HepG2 (cell line): ENCODE measurements around the gene IMPDH2. TPM values are rescaled to one million over a fixed set of nuclear protein-coding genes. Genes with fewer than 3 reads are reported as not detected.

Experiments used
- KLF11 ChIP-seq: IDR thresholded peaks from 2 replicates; pipeline ENCODE4 v1.6.1; 2016; ENCODE audit warnings: missing compliant biosample characterization
- MIXL1 ChIP-seq: IDR thresholded peaks from 2 replicates; pipeline ENCODE4 v1.6.1; 2016
- POLR2AphosphoS2 ChIP-seq: IDR thresholded peaks from 2 replicates; pipeline ENCODE4 v1.6.1; 2011; ENCODE audit warnings: low read depth, low read length, improper control_type of control experiment
- SNAPC2 ChIP-seq: sonication (generic); formaldehyde crosslinking; IDR thresholded peaks from 2 replicates; pipeline ENCODE4 v1.8.1; 2022; ENCODE audit warnings: mild to moderate bottlenecking, missing genetic modification reagents
- SNAPC4 ChIP-seq: sonication (generic); formaldehyde crosslinking; IDR thresholded peaks from 2 replicates; pipeline ENCODE4 v1.4.0; 2020; ENCODE audit warnings: mild to moderate bottlenecking, missing genetic modification reagents
- STAT6 ChIP-seq: sonication (generic); formaldehyde crosslinking; IDR thresholded peaks from 2 replicates; pipeline ENCODE4 v1.4.0; 2020; ENCODE audit warnings: missing genetic modification reagents, mild to moderate bottlenecking, borderline replicate concordance
- THYN1 ChIP-seq: sonication (generic); formaldehyde crosslinking; IDR thresholded peaks from 2 replicates; pipeline ENCODE4 v1.8.1; 2023; ENCODE audit warnings: low read depth, mild to moderate bottlenecking, moderate library complexity, missing genetic modification reagents, borderline replicate concordance
- ZNF10 ChIP-seq: sonication (generic); formaldehyde crosslinking; IDR thresholded peaks from 2 replicates; pipeline ENCODE4 v1.4.0; 2020; ENCODE audit warnings: mild to moderate bottlenecking, low read depth, missing genetic modification reagents, borderline replicate concordance
- ZNF468 ChIP-seq: sonication (generic); formaldehyde crosslinking; IDR thresholded peaks from 2 replicates; pipeline ENCODE4 v1.8.0; 2022; ENCODE audit warnings: mild to moderate bottlenecking, moderate library complexity, missing genetic modification reagents
- polyA plus RNA-seq, 8 experiments: library from polyadenylated mRNA; depleted of rRNA in 3 of 8; stranded (reverse) in 7 of 8; unstranded in 1 of 8; fragments of >200 nt; fragmentation: Illumina TruSeq in 4 of 8; extraction: Trizol in 4 of 8; gene quantifications; 2 replicates each; pipeline versions ENCODE4 v1.2.1 to v1.2.3, GENCODE V29; 2011 to 2016; ENCODE audit warnings: low read depth in 4 of 8, missing spikeins in 1 of 8, mixed read lengths in 1 of 8; ENCODE audit not compliant: insufficient read depth in 1 of 8
- total RNA-seq, 5 experiments: library from RNA; depleted of rRNA; stranded (reverse); fragments of >200 nt; fragmentation: Illumina TruSeq; extraction: Trizol; gene quantifications; 2 replicates each; pipeline ENCODE4 v1.2.3, GENCODE V29; 2016; ENCODE audit warnings: low read depth in 1 of 5
- TF ChIP-seq, protein P1 (sequence below): sonication (generic); formaldehyde crosslinking; IDR thresholded peaks from 2 replicates; pipeline ENCODE4 v1.9.0; 2022; ENCODE audit warnings: missing genetic modification reagents, mild to moderate bottlenecking, borderline replicate concordance
- TF ChIP-seq, protein P2 (sequence below): sonication (generic); formaldehyde crosslinking; IDR thresholded peaks from 2 replicates; pipeline ENCODE4 v1.5.1; 2020; ENCODE audit warnings: missing genetic modification reagents, mild to moderate bottlenecking, borderline replicate concordance
- TF ChIP-seq, protein P3 (sequence below): sonication (generic); formaldehyde crosslinking; IDR thresholded peaks from 2 replicates; pipeline ENCODE4 v1.4.0; 2020; ENCODE audit warnings: mild to moderate bottlenecking, missing genetic modification reagents
- TF ChIP-seq, protein P4 (sequence below): sonication (generic); formaldehyde crosslinking; IDR thresholded peaks from 2 replicates; pipeline ENCODE4 v1.4.0; 2020; ENCODE audit warnings: missing genetic modification reagents

The IMPDH2 gene
- total and polyA plus RNA-seq, 2 of the 13 experiments (the other 11 are each of a cell fraction or from before 2014, with no cell fraction given), result 248 to 260 TPM

DNA sequence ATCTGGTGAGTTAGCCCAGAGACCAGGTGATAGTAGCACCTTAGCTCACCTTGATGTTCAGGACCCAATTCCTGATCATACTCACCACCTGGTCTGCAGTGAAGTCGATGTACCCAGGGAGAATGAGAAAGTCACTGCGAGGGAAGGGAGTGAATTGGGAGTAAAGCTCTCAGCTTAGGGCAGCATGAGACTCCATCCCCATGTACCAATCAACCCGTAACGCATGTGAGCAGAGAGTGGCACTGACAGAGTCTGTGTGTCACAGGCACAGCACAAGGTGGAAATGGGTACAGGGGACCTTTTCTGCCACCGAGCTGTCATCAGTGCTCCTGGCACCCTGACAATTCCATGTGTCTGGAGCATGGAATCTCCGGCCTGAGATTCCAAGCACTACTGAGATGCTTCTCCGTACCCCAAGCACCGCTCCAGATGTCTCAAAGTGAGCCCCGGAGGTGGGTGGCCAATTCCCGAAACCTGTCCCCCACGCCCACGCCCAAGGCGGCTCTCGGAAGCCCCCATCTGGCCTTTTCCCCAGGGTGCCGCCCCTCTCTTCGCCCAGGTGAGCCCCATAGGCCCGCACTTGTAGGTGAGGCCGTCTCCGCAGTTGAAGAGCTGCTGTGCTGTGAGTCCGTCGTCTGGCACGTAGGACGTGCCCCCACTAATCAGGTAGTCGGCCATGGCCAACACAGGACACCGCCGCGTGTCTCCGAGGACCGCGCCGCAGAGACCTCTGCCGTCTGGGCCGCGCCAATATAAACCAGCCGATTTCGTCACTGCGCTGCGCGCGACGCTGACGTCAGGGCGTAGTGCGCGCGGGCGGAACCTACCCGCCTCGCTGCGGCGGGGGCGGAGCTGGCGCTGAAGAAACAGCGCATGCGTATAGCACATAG lies at the start of gene IMPDH2 (continued):
- TF ChIP-seq, protein P1, sequence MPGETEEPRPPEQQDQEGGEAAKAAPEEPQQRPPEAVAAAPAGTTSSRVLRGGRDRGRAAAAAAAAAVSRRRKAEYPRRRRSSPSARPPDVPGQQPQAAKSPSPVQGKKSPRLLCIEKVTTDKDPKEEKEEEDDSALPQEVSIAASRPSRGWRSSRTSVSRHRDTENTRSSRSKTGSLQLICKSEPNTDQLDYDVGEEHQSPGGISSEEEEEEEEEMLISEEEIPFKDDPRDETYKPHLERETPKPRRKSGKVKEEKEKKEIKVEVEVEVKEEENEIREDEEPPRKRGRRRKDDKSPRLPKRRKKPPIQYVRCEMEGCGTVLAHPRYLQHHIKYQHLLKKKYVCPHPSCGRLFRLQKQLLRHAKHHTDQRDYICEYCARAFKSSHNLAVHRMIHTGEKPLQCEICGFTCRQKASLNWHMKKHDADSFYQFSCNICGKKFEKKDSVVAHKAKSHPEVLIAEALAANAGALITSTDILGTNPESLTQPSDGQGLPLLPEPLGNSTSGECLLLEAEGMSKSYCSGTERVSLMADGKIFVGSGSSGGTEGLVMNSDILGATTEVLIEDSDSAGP (CRISPR knock-in tag), result peak; percentile 95
- TF ChIP-seq ZNF10 (CRISPR knock-in tag), result no peak
- TF ChIP-seq KLF11 (CRISPR knock-in tag), result peak; percentile 87
- 0 out of 2 replicates have a peak, but pooled peaks have one; percentile 75 for TF ChIP-seq MIXL1 (CRISPR knock-in tag)
- TF ChIP-seq, protein P2, sequence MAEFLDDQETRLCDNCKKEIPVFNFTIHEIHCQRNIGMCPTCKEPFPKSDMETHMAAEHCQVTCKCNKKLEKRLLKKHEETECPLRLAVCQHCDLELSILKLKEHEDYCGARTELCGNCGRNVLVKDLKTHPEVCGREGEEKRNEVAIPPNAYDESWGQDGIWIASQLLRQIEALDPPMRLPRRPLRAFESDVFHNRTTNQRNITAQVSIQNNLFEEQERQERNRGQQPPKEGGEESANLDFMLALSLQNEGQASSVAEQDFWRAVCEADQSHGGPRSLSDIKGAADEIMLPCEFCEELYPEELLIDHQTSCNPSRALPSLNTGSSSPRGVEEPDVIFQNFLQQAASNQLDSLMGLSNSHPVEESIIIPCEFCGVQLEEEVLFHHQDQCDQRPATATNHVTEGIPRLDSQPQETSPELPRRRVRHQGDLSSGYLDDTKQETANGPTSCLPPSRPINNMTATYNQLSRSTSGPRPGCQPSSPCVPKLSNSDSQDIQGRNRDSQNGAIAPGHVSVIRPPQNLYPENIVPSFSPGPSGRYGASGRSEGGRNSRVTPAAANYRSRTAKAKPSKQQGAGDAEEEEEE (CRISPR knock-in tag), result peak; percentile 98
- TF ChIP-seq STAT6, result peak; percentile 91; the same call in 1 of the 2 replicates
- no peak for TF ChIP-seq THYN1
- TF ChIP-seq POLR2AphosphoS2, result peak; percentile 95
- TF ChIP-seq SNAPC2 (CRISPR knock-in tag), result no peak
- TF ChIP-seq SNAPC4 (CRISPR knock-in tag), result peak; percentile 90
- TF ChIP-seq, protein P3, sequence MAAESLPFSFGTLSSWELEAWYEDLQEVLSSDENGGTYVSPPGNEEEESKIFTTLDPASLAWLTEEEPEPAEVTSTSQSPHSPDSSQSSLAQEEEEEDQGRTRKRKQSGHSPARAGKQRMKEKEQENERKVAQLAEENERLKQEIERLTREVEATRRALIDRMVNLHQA (CRISPR knock-in tag), result no peak
- TF ChIP-seq, protein P4, sequence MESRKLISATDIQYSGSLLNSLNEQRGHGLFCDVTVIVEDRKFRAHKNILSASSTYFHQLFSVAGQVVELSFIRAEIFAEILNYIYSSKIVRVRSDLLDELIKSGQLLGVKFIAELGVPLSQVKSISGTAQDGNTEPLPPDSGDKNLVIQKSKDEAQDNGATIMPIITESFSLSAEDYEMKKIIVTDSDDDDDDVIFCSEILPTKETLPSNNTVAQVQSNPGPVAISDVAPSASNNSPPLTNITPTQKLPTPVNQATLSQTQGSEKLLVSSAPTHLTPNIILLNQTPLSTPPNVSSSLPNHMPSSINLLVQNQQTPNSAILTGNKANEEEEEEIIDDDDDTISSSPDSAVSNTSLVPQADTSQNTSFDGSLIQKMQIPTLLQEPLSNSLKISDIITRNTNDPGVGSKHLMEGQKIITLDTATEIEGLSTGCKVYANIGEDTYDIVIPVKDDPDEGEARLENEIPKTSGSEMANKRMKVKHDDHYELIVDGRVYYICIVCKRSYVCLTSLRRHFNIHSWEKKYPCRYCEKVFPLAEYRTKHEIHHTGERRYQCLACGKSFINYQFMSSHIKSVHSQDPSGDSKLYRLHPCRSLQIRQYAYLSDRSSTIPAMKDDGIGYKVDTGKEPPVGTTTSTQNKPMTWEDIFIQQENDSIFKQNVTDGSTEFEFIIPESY (CRISPR knock-in tag), result peak; percentile 47; the same call in 1 of the 2 replicates
- no peak for TF ChIP-seq ZNF468 (CRISPR knock-in tag)
